Body of pancreas (tissue), 4 donors: ENCODE measurements around the gene ZNF324B.

ENCODE experiments used
- POLR2A ChIP-seq, 3 donors: fragments of 450-650 bp; IDR thresholded peaks; one replicate each; pipeline ENCODE4 v1.6.1; 2016; ENCODE audit warnings: antibody characterized with exemption in 3 of 3, mild to moderate bottlenecking in 2 of 3
- TF ChIP-seq, protein P1 (sequence below), 7 experiments: fragments of 450-650 bp in 4 of 7; fragments of 200-600 bp in 3 of 7; sonication (generic) in 3 of 7; IDR thresholded peaks; one replicate each; pipeline ENCODE4 v1.5.1; 2016 to 2019; ENCODE audit warnings: antibody characterized with exemption in 7 of 7

DNA sequence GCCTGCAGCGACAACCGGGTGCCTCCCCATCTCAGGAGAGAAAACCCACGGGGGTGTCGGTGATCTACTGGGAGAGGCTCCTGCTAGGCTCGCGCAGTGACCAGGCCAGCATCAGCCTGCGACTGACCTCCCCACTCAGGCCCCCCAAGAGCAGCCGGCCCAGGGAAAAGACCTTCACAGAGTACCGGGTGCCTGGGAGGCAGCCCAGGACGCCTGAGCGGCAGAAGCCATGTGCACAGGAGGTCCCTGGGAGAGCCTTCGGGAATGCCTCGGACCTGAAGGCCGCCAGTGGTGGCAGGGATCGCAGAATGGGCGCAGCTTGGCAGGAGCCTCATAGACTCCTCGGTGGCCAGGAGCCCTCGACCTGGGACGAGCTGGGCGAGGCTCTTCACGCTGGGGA, 3.9 kb downstream of the ZNF324B start:
- no peak for TF ChIP-seq POLR2A (IDR thresholded peaks at IDR 0.05)
- TF ChIP-seq, protein P1, sequence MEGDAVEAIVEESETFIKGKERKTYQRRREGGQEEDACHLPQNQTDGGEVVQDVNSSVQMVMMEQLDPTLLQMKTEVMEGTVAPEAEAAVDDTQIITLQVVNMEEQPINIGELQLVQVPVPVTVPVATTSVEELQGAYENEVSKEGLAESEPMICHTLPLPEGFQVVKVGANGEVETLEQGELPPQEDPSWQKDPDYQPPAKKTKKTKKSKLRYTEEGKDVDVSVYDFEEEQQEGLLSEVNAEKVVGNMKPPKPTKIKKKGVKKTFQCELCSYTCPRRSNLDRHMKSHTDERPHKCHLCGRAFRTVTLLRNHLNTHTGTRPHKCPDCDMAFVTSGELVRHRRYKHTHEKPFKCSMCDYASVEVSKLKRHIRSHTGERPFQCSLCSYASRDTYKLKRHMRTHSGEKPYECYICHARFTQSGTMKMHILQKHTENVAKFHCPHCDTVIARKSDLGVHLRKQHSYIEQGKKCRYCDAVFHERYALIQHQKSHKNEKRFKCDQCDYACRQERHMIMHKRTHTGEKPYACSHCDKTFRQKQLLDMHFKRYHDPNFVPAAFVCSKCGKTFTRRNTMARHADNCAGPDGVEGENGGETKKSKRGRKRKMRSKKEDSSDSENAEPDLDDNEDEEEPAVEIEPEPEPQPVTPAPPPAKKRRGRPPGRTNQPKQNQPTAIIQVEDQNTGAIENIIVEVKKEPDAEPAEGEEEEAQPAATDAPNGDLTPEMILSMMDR (IDR thresholded peaks at IDR 0.05), result no peak
